NCI-H1048 (cell line): Measurements from ENCODE around the gene CDYL.
A peak's percentile ranks its signal among the peaks of the same experiment; 100 is the strongest.
"Not testable (repeated sequence)": the region's sequence is repeated elsewhere in the genome, so short reads cannot be mapped to it uniquely, and the experiment has no call there.

Experiments used
- DNase-seq: peaks from one replicate; lab custom pipeline; 2025; lab: John Stamatoyannopoulos, UW

Gene CDYL

GRCh38 chr6:4804095-4804494 lies 27.9 kb downstream of the CDYL start:
- no peak for DNase-seq

GRCh38 chr6:4805553-4806336 lies 29.5 kb downstream of the CDYL start:
- peak; percentile 35 for DNase-seq

GRCh38 chr6:4806337-4806725 lies 30.1 kb downstream of the CDYL start:
- DNase-seq: no peak

- no peak for DNase-seq
Measured at GRCh38 chr6:4806791-4807190, 30.6 kb downstream of the CDYL start.

GRCh38 chr6:4808396-4808795 lies 32.2 kb downstream of the CDYL start:
- no peak for DNase-seq

GRCh38 chr6:4809999-4810918 lies 34.1 kb downstream of the CDYL start:
- no peak for DNase-seq

GRCh38 chr6:4812068-4812467 lies 35.9 kb downstream of the CDYL start:
- no peak for DNase-seq

- DNase-seq: no peak
Measured at GRCh38 chr6:4813055-4813454, 36.9 kb downstream of the CDYL start.

- DNase-seq: no peak
Measured at GRCh38 chr6:4814212-4814611, 38.0 kb downstream of the CDYL start.

- DNase-seq: no peak
Measured at GRCh38 chr6:4814987-4815386, 38.8 kb downstream of the CDYL start.

GRCh38 chr6:4815584-4815983 lies 39.4 kb downstream of the CDYL start:
- no peak for DNase-seq

GRCh38 chr6:4816904-4817303 lies 40.7 kb downstream of the CDYL start:
- DNase-seq: no peak

GRCh38 chr6:4817551-4817950 lies 41.3 kb downstream of the CDYL start:
- DNase-seq: no peak

GRCh38 chr6:4818272-4818938 lies 42.2 kb downstream of the CDYL start:
- DNase-seq: no peak

GRCh38 chr6:4819706-4820283 lies 43.6 kb downstream of the CDYL start:
- no peak for DNase-seq

GRCh38 chr6:4820704-4821276 lies 44.6 kb downstream of the CDYL start:
- no peak for DNase-seq

- DNase-seq: no peak
Measured at GRCh38 chr6:4822476-4822875, 46.3 kb downstream of the CDYL start.

GRCh38 chr6:4828187-4828698 lies 52.0 kb downstream of the CDYL start:
- DNase-seq: no peak

- no peak for DNase-seq
Measured at GRCh38 chr6:4829089-4829488, 52.9 kb downstream of the CDYL start.

GRCh38 chr6:4835540-4835939 lies 59.3 kb downstream of the CDYL start:
- not testable (repeated sequence) for DNase-seq

- no peak for DNase-seq
Measured at GRCh38 chr6:4840169-4840568, 64.0 kb downstream of the CDYL start.

- no peak for DNase-seq
Measured at GRCh38 chr6:4844108-4844507, 67.9 kb downstream of the CDYL start.
